Gastroesophageal sphincter (tissue), 4 donors: ENCODE data around the gene PSMA8. TPM values are rescaled to one million over a fixed set of nuclear protein-coding genes. Genes with fewer than 3 reads are reported as not detected.
"Not testable (repeated sequence)": the region's sequence is repeated elsewhere in the genome, so short reads cannot be mapped to it uniquely, and the experiment has no call there.

ENCODE experiments used
- ATAC-seq: fragments of 150-250 bp; one replicate; pipeline ENCODE4 v1.9.1; 2016; ENCODE audit warnings: mild to moderate bottlenecking, moderate library complexity
- H3K27ac ChIP-seq, 4 donors: fragments of 200-600 bp; sonication (generic) in 3 of 4; 1 replicate in 3 of 4; 2 replicates in 1 of 4; pipeline ENCODE4 v1.5.1; 2016 to 2019
- H3K27me3 ChIP-seq: fragments of 200-600 bp; sonication (generic); one replicate; pipeline ENCODE4 v1.5.1; 2019
- H3K36me3 ChIP-seq, 2 donors: fragments of 200-600 bp; sonication (generic); one replicate each; pipeline ENCODE4 v1.5.1; 2019; ENCODE audit warnings: control low read depth in 1 of 2
- H3K4me1 ChIP-seq, 3 donors: fragments of 200-600 bp; sonication (generic); 1 replicate in 2 of 3; 2 replicates in 1 of 3; pipeline ENCODE4 v1.5.1; 2016 to 2019; ENCODE audit warnings: control low read depth in 2 of 3
- H3K4me3 ChIP-seq, 2 donors: fragments of 200-600 bp; sonication (generic); one replicate each; pipeline ENCODE4 v1.5.1; 2019; ENCODE audit warnings: mild to moderate bottlenecking in 1 of 2, moderate library complexity in 1 of 2
- H3K9me3 ChIP-seq, 3 donors: fragments of 200-600 bp; sonication (generic); one replicate each; pipeline ENCODE4 v1.5.1; 2017 to 2019; ENCODE audit warnings: control low read depth in 2 of 3
- EP300 ChIP-seq: sonication (generic); formaldehyde crosslinking; IDR thresholded peaks from one replicate; pipeline ENCODE4 v1.6.1; 2017; ENCODE audit warnings: antibody characterized with exemption, mild to moderate bottlenecking
- POLR2A ChIP-seq, 2 donors: fragments of 450-650 bp; IDR thresholded peaks; one replicate each; pipeline ENCODE4 v1.6.1; 2017; ENCODE audit warnings: antibody characterized with exemption in 2 of 2, mild to moderate bottlenecking in 2 of 2, moderate library complexity in 1 of 2
- POLR2AphosphoS5 ChIP-seq: sonication (generic); formaldehyde crosslinking; IDR thresholded peaks from one replicate; pipeline ENCODE4 v1.6.1; 2017; ENCODE audit warnings: antibody characterized with exemption
- WGBS, 2 donors: methylation state at CpG; one replicate each; pipeline ENCODE4 v1.1.5; 2018; ENCODE audit warnings: low coverage in 1 of 2; 5-methylcytosine and 5-hydroxymethylcytosine counted together
- total RNA-seq, 4 donors: library from RNA; depleted of rRNA; stranded (reverse); fragments of >200 nt; gene quantifications; one replicate each; pipeline ENCODE4 v1.1.0, GENCODE V29; 2016
- TF ChIP-seq, protein P1 (sequence below), 4 experiments: fragments of 200-600 bp in 2 of 4; fragments of 450-650 bp in 2 of 4; sonication (generic) in 1 of 4; IDR thresholded peaks; one replicate each; pipeline ENCODE4 v1.5.1; 2017 to 2019; ENCODE audit warnings: antibody characterized with exemption in 4 of 4, mild to moderate bottlenecking in 2 of 4, moderate library complexity in 2 of 4

The PSMA8 gene
- total RNA-seq, 4 donors from 2014 or later: not detected

DNA sequence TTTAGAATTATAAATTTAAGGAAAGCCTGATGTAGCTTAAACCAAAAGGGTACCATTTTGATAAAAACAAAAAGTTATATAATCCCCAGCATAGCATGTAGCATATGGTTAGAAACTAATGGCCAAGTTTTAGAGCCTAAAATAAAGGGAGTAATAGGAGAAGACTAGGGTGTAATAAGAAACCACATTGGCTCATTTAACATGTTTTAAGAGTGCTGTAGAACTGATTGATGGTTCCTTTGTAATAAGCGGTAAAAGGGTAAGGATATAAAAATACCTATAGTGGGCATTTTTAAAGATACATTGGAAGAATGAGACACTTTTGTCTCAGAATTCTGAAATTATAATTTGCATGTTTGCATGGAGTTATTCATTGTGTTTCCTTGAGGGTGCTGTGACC, 1.9 kb downstream of the PSMA8 start:
- TF ChIP-seq EP300: no peak
- TF ChIP-seq POLR2AphosphoS5: no peak
- TF ChIP-seq, protein P1, sequence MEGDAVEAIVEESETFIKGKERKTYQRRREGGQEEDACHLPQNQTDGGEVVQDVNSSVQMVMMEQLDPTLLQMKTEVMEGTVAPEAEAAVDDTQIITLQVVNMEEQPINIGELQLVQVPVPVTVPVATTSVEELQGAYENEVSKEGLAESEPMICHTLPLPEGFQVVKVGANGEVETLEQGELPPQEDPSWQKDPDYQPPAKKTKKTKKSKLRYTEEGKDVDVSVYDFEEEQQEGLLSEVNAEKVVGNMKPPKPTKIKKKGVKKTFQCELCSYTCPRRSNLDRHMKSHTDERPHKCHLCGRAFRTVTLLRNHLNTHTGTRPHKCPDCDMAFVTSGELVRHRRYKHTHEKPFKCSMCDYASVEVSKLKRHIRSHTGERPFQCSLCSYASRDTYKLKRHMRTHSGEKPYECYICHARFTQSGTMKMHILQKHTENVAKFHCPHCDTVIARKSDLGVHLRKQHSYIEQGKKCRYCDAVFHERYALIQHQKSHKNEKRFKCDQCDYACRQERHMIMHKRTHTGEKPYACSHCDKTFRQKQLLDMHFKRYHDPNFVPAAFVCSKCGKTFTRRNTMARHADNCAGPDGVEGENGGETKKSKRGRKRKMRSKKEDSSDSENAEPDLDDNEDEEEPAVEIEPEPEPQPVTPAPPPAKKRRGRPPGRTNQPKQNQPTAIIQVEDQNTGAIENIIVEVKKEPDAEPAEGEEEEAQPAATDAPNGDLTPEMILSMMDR (IDR thresholded peaks at IDR 0.05): no peak
- no peak for TF ChIP-seq POLR2A (IDR thresholded peaks at IDR 0.05)
- no peak overlapping the region for H3K4me3 ChIP-seq
- no peaks in the 10 kb centered on the region for H3K36me3 ChIP-seq
- 54 to 67% methylated on average over 1 of the region's 1 CpG for WGBS, 2 donors
- H3K9me3 ChIP-seq: peaks cover 0 to 3% (median 0%) of the 10 kb centered on the region in 3 donors
- ATAC-seq: no peak
- H3K4me1 ChIP-seq: no peaks in the 10 kb centered on the region
- no peaks in the 10 kb centered on the region for H3K27me3 ChIP-seq
- H3K27ac ChIP-seq: no peak overlapping the region

DNA sequence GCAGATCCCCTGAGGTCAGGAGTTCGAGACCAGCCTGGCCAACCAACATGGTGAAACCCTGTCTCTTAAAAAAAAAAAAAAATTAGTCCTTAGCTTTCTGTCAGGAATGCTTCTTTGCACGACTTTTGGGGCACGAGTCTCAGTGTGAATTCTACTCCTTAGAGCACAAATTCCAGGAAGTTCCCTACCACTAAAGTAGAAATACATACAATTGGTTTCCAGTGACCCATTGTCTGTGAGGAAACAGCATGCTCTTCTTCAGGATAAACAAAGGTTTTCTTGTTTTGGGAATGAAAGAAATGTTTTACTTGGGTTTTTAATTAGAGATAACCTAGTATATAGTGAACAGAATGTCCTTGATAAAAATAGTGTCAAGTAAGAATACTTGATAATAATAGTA, 23.7 kb downstream of the PSMA8 start:
- 62% methylated on average over 3 of the region's 3 CpGs; no CpG with 5 or more reads in 1 of the 2 donors for WGBS, 2 donors
- H3K27me3 ChIP-seq: no peaks in the 10 kb centered on the region
- H3K4me1 ChIP-seq: no peaks in the 10 kb centered on the region
- TF ChIP-seq POLR2AphosphoS5: no peak
- TF ChIP-seq, protein P1 (IDR thresholded peaks at IDR 0.05): no peak
- TF ChIP-seq POLR2A (IDR thresholded peaks at IDR 0.05): no peak
- TF ChIP-seq EP300: no peak
- H3K27ac ChIP-seq: no peak overlapping the region
- no peak overlapping the region for H3K4me3 ChIP-seq
- H3K9me3 ChIP-seq: no peaks in the 10 kb centered on the region
- H3K36me3 ChIP-seq: no peaks in the 10 kb centered on the region
- ATAC-seq: no peak

DNA sequence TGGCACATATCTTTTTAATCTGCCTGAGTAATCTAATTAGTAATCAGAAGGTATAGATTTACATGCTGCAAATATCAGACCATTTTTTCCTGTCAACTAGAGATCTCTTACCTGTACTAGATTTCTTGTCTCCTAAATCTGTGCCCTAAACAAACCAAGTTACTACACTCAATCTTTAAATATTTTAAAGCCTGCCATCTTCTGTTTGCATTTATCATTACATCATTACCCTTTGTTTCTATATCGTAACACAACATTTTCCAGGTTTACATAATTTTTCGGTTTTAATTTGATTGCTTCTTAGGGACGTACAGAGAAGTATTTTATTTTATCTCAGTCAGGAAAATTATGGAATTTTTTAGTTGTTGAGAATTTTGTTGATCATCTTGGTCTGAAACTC, 25.7 kb downstream of the PSMA8 start:
- Histone ChIP-seq H3K4me3 (no peak overlapping the region), H3K9me3 (no peaks in the 10 kb centered on the region), H3K27ac (no peak overlapping the region), H3K27me3 (no peaks in the 10 kb centered on the region), H3K4me1 (no peaks in the 10 kb centered on the region), H3K36me3 (no peaks in the 10 kb centered on the region)
- TF ChIP-seq, protein P1 (IDR thresholded peaks at IDR 0.05): no peak
- TF ChIP-seq POLR2AphosphoS5: no peak
- TF ChIP-seq EP300: no peak
- no peak for TF ChIP-seq POLR2A (IDR thresholded peaks at IDR 0.05)
- 41 to 42% methylated on average over 3 of the region's 3 CpGs for WGBS, 2 donors
- no peak for ATAC-seq

DNA sequence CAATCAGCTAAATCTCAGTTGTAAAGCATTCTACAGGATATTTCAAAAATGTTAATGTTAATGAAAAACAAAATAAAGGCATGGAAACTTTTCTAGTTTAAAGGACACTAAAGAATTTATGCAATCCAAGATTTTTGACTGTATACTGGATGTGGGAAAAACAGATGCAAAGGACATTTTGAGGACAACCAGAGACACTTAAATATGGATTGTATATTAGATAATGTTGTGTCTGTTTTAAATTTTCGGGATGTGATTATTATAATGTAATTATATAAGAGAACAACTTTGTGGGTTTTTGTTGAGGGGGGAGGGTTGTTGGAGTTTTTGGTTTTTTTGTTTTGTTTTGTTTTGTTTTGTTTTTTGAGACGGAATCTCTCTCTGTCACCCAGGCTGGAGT, 30.9 kb downstream of the PSMA8 start:
- H3K4me1 ChIP-seq: no peaks in the 10 kb centered on the region
- H3K9me3 ChIP-seq: no peaks in the 10 kb centered on the region
- H3K27ac ChIP-seq: no peak overlapping the region
- 76 to 78% methylated on average over 1 to 2 of the region's 2 CpGs for WGBS, 2 donors
- H3K36me3 ChIP-seq: no peaks in the 10 kb centered on the region
- ATAC-seq: no peak
- no peaks in the 10 kb centered on the region for H3K27me3 ChIP-seq
- TF ChIP-seq EP300 (no peak), POLR2A (IDR thresholded peaks at IDR 0.05) (no peak), POLR2AphosphoS5 (no peak)
- TF ChIP-seq, protein P1 (IDR thresholded peaks at IDR 0.05): no peak
- H3K4me3 ChIP-seq: no peak overlapping the region

DNA sequence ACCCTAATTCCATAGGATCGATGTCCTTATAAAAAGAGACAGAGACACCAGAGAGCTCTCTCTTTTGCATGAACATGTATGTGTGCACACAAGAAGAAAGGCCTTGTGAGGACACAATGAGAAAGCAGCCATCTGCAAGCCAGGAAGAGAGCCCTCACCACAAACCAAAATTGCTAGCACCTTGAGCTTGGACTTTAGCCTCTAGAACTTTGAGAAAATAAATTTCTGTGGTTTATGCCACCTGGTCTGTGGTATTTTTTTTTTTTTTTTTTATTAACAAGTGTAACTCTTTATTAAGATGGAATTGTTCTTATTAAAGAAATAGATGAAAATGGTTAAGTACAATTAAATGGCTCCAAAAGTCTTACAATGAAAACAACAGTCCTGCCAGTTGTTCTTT, 33.9 kb downstream of the PSMA8 start:
- H3K4me1 ChIP-seq, H3K27me3 ChIP-seq: not testable (repeated sequence)
- 100% methylated on average over 1 of the region's 1 CpG; no CpG with 5 or more reads in 1 of the 2 donors for WGBS, 2 donors

More for the DNA sequence above, 33.9 kb downstream of the PSMA8 start:
- H3K27ac ChIP-seq, H3K9me3 ChIP-seq, ATAC-seq, H3K4me3 ChIP-seq, H3K36me3 ChIP-seq: not testable (repeated sequence)
